SJCRH30 (cell line): ENCODE results near the gene MN1. TPM values are rescaled to one million over a fixed set of nuclear protein-coding genes. Genes with fewer than 3 reads are reported as not detected.
A peak's percentile ranks its signal among the peaks of the same experiment; 100 is the strongest.

Experiments used
- DNase-seq, 2 experiments: peaks; one replicate each; pipeline ENCODE4 v3.0.0-alpha.2; 2015 to 2020
- H3K27ac ChIP-seq: fragments of 250-450 bp; sonication (Bioruptor Pico); 2 replicates; pipeline ENCODE4 v1.5.1; 2020; ENCODE audit warnings: mild to moderate bottlenecking, moderate library complexity
- H3K27me3 ChIP-seq: fragments of 250-450 bp; sonication (Bioruptor Pico); 2 replicates; pipeline ENCODE4 v1.5.1; 2020; ENCODE audit warnings: mild to moderate bottlenecking, moderate library complexity
- H3K36me3 ChIP-seq: fragments of 250-450 bp; sonication (Bioruptor Pico); 2 replicates; pipeline ENCODE4 v1.5.1; 2020; ENCODE audit warnings: mild to moderate bottlenecking, moderate library complexity
- H3K4me1 ChIP-seq: fragments of 250-450 bp; sonication (Bioruptor Pico); 2 replicates; pipeline ENCODE4 v1.5.1; 2020; ENCODE audit warnings: mild to moderate bottlenecking, moderate library complexity
- H3K4me3 ChIP-seq: fragments of 250-450 bp; sonication (Bioruptor Pico); 2 replicates; pipeline ENCODE4 v1.5.1; 2020; ENCODE audit warnings: mild to moderate bottlenecking, moderate library complexity
- H3K9me3 ChIP-seq: fragments of 250-450 bp; sonication (Bioruptor Pico); replicated peaks from 2 replicates; pipeline ENCODE4 v1.5.1; 2020; ENCODE audit warnings: mild to moderate bottlenecking, moderate library complexity
- total RNA-seq: library from RNA; depleted of rRNA; stranded (reverse); fragments of >200 nt; shearing (Covaris generic); gene quantifications from 2 replicates; pipeline ENCODE4 v1.2.3, GENCODE V29; 2014

MN1 gene
- total RNA-seq, 1 experiment from 2014 or later: 36.1 TPM

- Histone ChIP-seq H3K4me1 (peaks cover 4% of the 10 kb centered on the region), H3K36me3 (no peaks in the 10 kb centered on the region), H3K27ac (no peak overlapping the region; the same call in 1 of the 2 replicates), H3K27me3 (no peaks in the 10 kb centered on the region), H3K4me3 (no peak overlapping the region), H3K9me3 (no peaks in the 10 kb centered on the region)
- no peak for DNase-seq
Measured at GRCh38 chr22:27835446-27835845, 33.9 kb upstream of the MN1 start.

- Histone ChIP-seq H3K27ac (no peak overlapping the region), H3K36me3 (no peaks in the 10 kb centered on the region), H3K4me1 (peaks cover 10% of the 10 kb centered on the region), H3K9me3 (no peaks in the 10 kb centered on the region), H3K4me3 (no peak overlapping the region), H3K27me3 (no peaks in the 10 kb centered on the region)
- DNase-seq: no peak
Measured at GRCh38 chr22:27834364-27835185, 33.0 kb upstream of the MN1 start.

- Histone ChIP-seq H3K27ac (no peak overlapping the region), H3K36me3 (no peaks in the 10 kb centered on the region), H3K27me3 (no peaks in the 10 kb centered on the region), H3K4me3 (no peak overlapping the region), H3K9me3 (no peaks in the 10 kb centered on the region), H3K4me1 (peaks cover 10% of the 10 kb centered on the region)
- DNase-seq: no peak
Measured at GRCh38 chr22:27833803-27834202, 32.2 kb upstream of the MN1 start.

GRCh38 chr22:27832606-27833005, 31.1 kb upstream of the MN1 start:
- no peaks in the 10 kb centered on the region for H3K27me3 ChIP-seq
- no peak overlapping the region for H3K27ac ChIP-seq
- no peaks in the 10 kb centered on the region for H3K9me3 ChIP-seq
- peaks cover 10% of the 10 kb centered on the region for H3K4me1 ChIP-seq
- no peak overlapping the region for H3K4me3 ChIP-seq
- no peak for DNase-seq
- H3K36me3 ChIP-seq: no peaks in the 10 kb centered on the region

GRCh38 chr22:27829620-27830019, 28.1 kb upstream of the MN1 start:
- Histone ChIP-seq H3K4me3 (no peak overlapping the region), H3K9me3 (no peaks in the 10 kb centered on the region), H3K4me1 (peaks cover 6% of the 10 kb centered on the region; the same call in 1 of the 2 replicates), H3K27ac (no peak overlapping the region), H3K36me3 (no peaks in the 10 kb centered on the region), H3K27me3 (no peaks in the 10 kb centered on the region)
- no peak for DNase-seq

GRCh38 chr22:27827604-27828587, 26.3 kb upstream of the MN1 start:
- no peaks in the 10 kb centered on the region for H3K36me3 ChIP-seq
- H3K4me3 ChIP-seq: no peak overlapping the region
- H3K27ac ChIP-seq: no peak overlapping the region
- no peaks in the 10 kb centered on the region for H3K27me3 ChIP-seq
- H3K4me1 ChIP-seq: peaks cover 6% of the 10 kb centered on the region; the same call in 1 of the 2 replicates
- no peak for DNase-seq
- H3K9me3 ChIP-seq: no peaks in the 10 kb centered on the region

GRCh38 chr22:27825174-27825573, 23.6 kb upstream of the MN1 start:
- H3K27me3 ChIP-seq: no peaks in the 10 kb centered on the region
- H3K4me1 ChIP-seq: peaks cover 9% of the 10 kb centered on the region; the same call in 1 of the 2 replicates
- H3K9me3 ChIP-seq: no peaks in the 10 kb centered on the region
- H3K4me3 ChIP-seq: no peak overlapping the region
- no peaks in the 10 kb centered on the region for H3K36me3 ChIP-seq
- H3K27ac ChIP-seq: no peak overlapping the region
- peak in 1 of 2 experiments; percentile 36 for DNase-seq

- Histone ChIP-seq H3K36me3 (no peaks in the 10 kb centered on the region), H3K27me3 (no peaks in the 10 kb centered on the region), H3K4me1 (0 out of 2 replicates have a peak, but pooled peaks cover 2% of the 10 kb centered on the region), H3K27ac (no peak overlapping the region), H3K9me3 (no peaks in the 10 kb centered on the region), H3K4me3 (no peak overlapping the region)
- DNase-seq: no peak
Measured at GRCh38 chr22:27823221-27823620, 21.7 kb upstream of the MN1 start.

- Histone ChIP-seq H3K4me1 (0 out of 2 replicates have a peak, but pooled peaks cover 2% of the 10 kb centered on the region), H3K9me3 (no peaks in the 10 kb centered on the region), H3K27ac (peak overlapping the region; percentile 65), H3K27me3 (no peaks in the 10 kb centered on the region), H3K36me3 (no peaks in the 10 kb centered on the region), H3K4me3 (peak overlapping the region; percentile 1)
- peak; percentile 89 to 92 for DNase-seq
Measured at GRCh38 chr22:27820896-27821866, 19.6 kb upstream of the MN1 start.

GRCh38 chr22:27816552-27816951, 15.0 kb upstream of the MN1 start:
- Histone ChIP-seq H3K27ac (no peak overlapping the region), H3K4me1 (0 out of 2 replicates have a peak, but pooled peaks cover 2% of the 10 kb centered on the region), H3K4me3 (no peak overlapping the region), H3K36me3 (no peaks in the 10 kb centered on the region), H3K9me3 (no peaks in the 10 kb centered on the region), H3K27me3 (no peaks in the 10 kb centered on the region)
- no peak for DNase-seq

- Histone ChIP-seq H3K27me3 (no peaks in the 10 kb centered on the region), H3K4me3 (no peak overlapping the region), H3K4me1 (peaks cover 7% of the 10 kb centered on the region), H3K36me3 (no peaks in the 10 kb centered on the region), H3K9me3 (no peaks in the 10 kb centered on the region), H3K27ac (no peak overlapping the region)
- no peak for DNase-seq
Measured at GRCh38 chr22:27815826-27816530, 14.4 kb upstream of the MN1 start.

- H3K27me3 ChIP-seq: no peaks in the 10 kb centered on the region
- H3K4me3 ChIP-seq: no peak overlapping the region
- peaks cover 14% of the 10 kb centered on the region for H3K4me1 ChIP-seq
- no peak overlapping the region for H3K27ac ChIP-seq
- H3K36me3 ChIP-seq: no peaks in the 10 kb centered on the region
- no peak for DNase-seq
- H3K9me3 ChIP-seq: no peaks in the 10 kb centered on the region
Measured at GRCh38 chr22:27814993-27815392, 13.4 kb upstream of the MN1 start.

GRCh38 chr22:27811778-27812177, 10.2 kb upstream of the MN1 start:
- DNase-seq: no peak
- H3K4me3 ChIP-seq: no peak overlapping the region
- H3K9me3 ChIP-seq: no peaks in the 10 kb centered on the region
- H3K27ac ChIP-seq: no peak overlapping the region
- H3K27me3 ChIP-seq: no peaks in the 10 kb centered on the region
- H3K36me3 ChIP-seq: no peaks in the 10 kb centered on the region
- H3K4me1 ChIP-seq: peaks cover 14% of the 10 kb centered on the region
